Stimulated activated naive CD8-positive, alpha-beta T cell treated with anti-CD3 and anti-CD28 coated beads, Interleukin-15, amount 100 ng/mL, for 72 hours (primary cell): ENCODE results near the gene IGFLR1.
"Not testable (repeated sequence)": the region's sequence is repeated elsewhere in the genome, so short reads cannot be mapped to it uniquely, and the experiment has no call there.

Experiments
- ATAC-seq: fragments of 150-1000 bp; cut with Tn5 transposase; 2 replicates; pipeline ENCODE4 v1.10.0; 2021; ENCODE audit warnings: mild to moderate bottlenecking, moderate library complexity
- DNase-seq, 2 donors: peaks; one replicate each; pipeline ENCODE4 v3.0.0; 2021 to 2022
- H3K27ac Mint-ChIP-seq, 2 donors: one replicate each; pipeline ENCODE4 v1.8.0; 2022; ENCODE audit warnings: mild to moderate bottlenecking in 2 of 2, mixed read lengths in 2 of 2, moderate library complexity in 2 of 2
- H3K27me3 Mint-ChIP-seq: one replicate; pipeline ENCODE4 v1.8.0; 2022; ENCODE audit warnings: mixed read lengths
- H3K4me1 Mint-ChIP-seq: one replicate; pipeline ENCODE4 v1.8.0; 2022; ENCODE audit warnings: mild to moderate bottlenecking, mixed read lengths
- H3K4me3 Mint-ChIP-seq, 2 donors: one replicate each; pipeline ENCODE4 v1.8.0; 2022; ENCODE audit warnings: mild to moderate bottlenecking in 2 of 2, mixed read lengths in 2 of 2, moderate library complexity in 1 of 2
- H3K9me3 Mint-ChIP-seq, 2 donors: one replicate each; pipeline ENCODE4 v1.8.0; 2022; ENCODE audit warnings: mixed read lengths in 2 of 2

The IGFLR1 gene

GRCh38 chr19:35781650-35782049, 39.4 kb upstream of the IGFLR1 start:
- no peak overlapping the region for H3K27ac Mint-ChIP-seq
- peaks cover 3% of the 10 kb centered on the region for H3K4me1 Mint-ChIP-seq
- ATAC-seq (no peak), DNase-seq (no peak)
- H3K27me3 Mint-ChIP-seq: no peaks in the 10 kb centered on the region
- H3K9me3 Mint-ChIP-seq: no peaks in the 10 kb centered on the region
- no peak overlapping the region for H3K4me3 Mint-ChIP-seq

GRCh38 chr19:35780717-35781116, 38.5 kb upstream of the IGFLR1 start:
- DNase-seq: no peak
- Mint-ChIP-seq H3K27ac (no peak overlapping the region), H3K4me1 (peaks cover 12% of the 10 kb centered on the region), H3K27me3 (no peaks in the 10 kb centered on the region), H3K4me3 (no peak overlapping the region), H3K9me3 (no peaks in the 10 kb centered on the region)
- ATAC-seq: no peak

GRCh38 chr19:35780058-35780457, 37.8 kb upstream of the IGFLR1 start:
- ATAC-seq (no peak), DNase-seq (no peak)
- no peaks in the 10 kb centered on the region for H3K27me3 Mint-ChIP-seq
- no peak overlapping the region for H3K27ac Mint-ChIP-seq
- H3K9me3 Mint-ChIP-seq: no peaks in the 10 kb centered on the region
- no peak overlapping the region for H3K4me3 Mint-ChIP-seq
- peaks cover 14% of the 10 kb centered on the region for H3K4me1 Mint-ChIP-seq

- peaks cover 23% of the 10 kb centered on the region for H3K4me1 Mint-ChIP-seq
- H3K27ac Mint-ChIP-seq: no peak overlapping the region
- no peaks in the 10 kb centered on the region for H3K9me3 Mint-ChIP-seq
- H3K4me3 Mint-ChIP-seq: no peak overlapping the region
- ATAC-seq (no peak), DNase-seq (no peak)
- no peaks in the 10 kb centered on the region for H3K27me3 Mint-ChIP-seq
Observed at GRCh38 chr19:35779033-35779432, 36.8 kb upstream of the IGFLR1 start.

GRCh38 chr19:35777961-35778360, 35.7 kb upstream of the IGFLR1 start:
- Mint-ChIP-seq H3K9me3 (no peaks in the 10 kb centered on the region), H3K4me3 (no peak overlapping the region), H3K27ac (no peak overlapping the region), H3K27me3 (no peaks in the 10 kb centered on the region), H3K4me1 (peaks cover 23% of the 10 kb centered on the region)
- ATAC-seq (no peak), DNase-seq (no peak)

- peak overlapping the region in 1 of 2 donors; percentile 36 for H3K27ac Mint-ChIP-seq
- H3K4me3 Mint-ChIP-seq: peak overlapping the region in 1 of 2 donors; percentile 18
- H3K27me3 Mint-ChIP-seq: no peaks in the 10 kb centered on the region
- H3K9me3 Mint-ChIP-seq: no peaks in the 10 kb centered on the region
- peaks cover 23% of the 10 kb centered on the region for H3K4me1 Mint-ChIP-seq
- ATAC-seq (no peak), DNase-seq (no peak)
Observed at GRCh38 chr19:35777086-35777841, 35.0 kb upstream of the IGFLR1 start.

- DNase-seq: no peak
- H3K27me3 Mint-ChIP-seq: no peaks in the 10 kb centered on the region
- ATAC-seq: no peak
- H3K4me3 Mint-ChIP-seq: peak overlapping the region; percentile 85
- H3K4me1 Mint-ChIP-seq: peaks cover 23% of the 10 kb centered on the region
- H3K27ac Mint-ChIP-seq: peak overlapping the region; percentile 19 to 78
- H3K9me3 Mint-ChIP-seq: no peaks in the 10 kb centered on the region
Observed at GRCh38 chr19:35776102-35776788, 34.0 kb upstream of the IGFLR1 start.

GRCh38 chr19:35775298-35776101, 33.2 kb upstream of the IGFLR1 start, which contains the start of gene ARHGAP33:
ARHGAP33 (plus strand) TSS chr19:35775564; CDS start chr19:35775659, 95 bp downstream.
- Mint-ChIP-seq H3K27ac (peak within 1 kb of the TSS; percentile 19 to 78), H3K4me1 (peaks cover 23% of the 10 kb centered on the region), H3K27me3 (no peaks in the 10 kb centered on the region), H3K9me3 (no peaks in the 10 kb centered on the region), H3K4me3 (peak within 1 kb of the TSS; percentile 85)
- peak; percentile 98 to 99 for DNase-seq
- ATAC-seq: peak; percentile 96

GRCh38 chr19:35775046-35775297, 32.7 kb upstream of the IGFLR1 start:
- ATAC-seq (peak; percentile 7), DNase-seq (no peak)
- no peaks in the 10 kb centered on the region for H3K27me3 Mint-ChIP-seq
- H3K4me3 Mint-ChIP-seq: peak overlapping the region; percentile 85
- no peaks in the 10 kb centered on the region for H3K9me3 Mint-ChIP-seq
- H3K27ac Mint-ChIP-seq: no peak overlapping the region
- peaks cover 23% of the 10 kb centered on the region for H3K4me1 Mint-ChIP-seq

- ATAC-seq (no peak), DNase-seq (no peak)
- no peaks in the 10 kb centered on the region for H3K27me3 Mint-ChIP-seq
- peaks cover 23% of the 10 kb centered on the region for H3K4me1 Mint-ChIP-seq
- H3K27ac Mint-ChIP-seq: no peak overlapping the region
- H3K9me3 Mint-ChIP-seq: no peaks in the 10 kb centered on the region
- peak overlapping the region; percentile 85 for H3K4me3 Mint-ChIP-seq
Observed at GRCh38 chr19:35774274-35775045, 32.2 kb upstream of the IGFLR1 start.

GRCh38 chr19:35773020-35773806, 31.0 kb upstream of the IGFLR1 start:
- ATAC-seq (no peak), DNase-seq (no peak)
- Mint-ChIP-seq H3K27me3 (no peaks in the 10 kb centered on the region), H3K27ac (no peak overlapping the region), H3K4me3 (no peak overlapping the region), H3K9me3 (no peaks in the 10 kb centered on the region), H3K4me1 (peaks cover 26% of the 10 kb centered on the region)

- not testable (repeated sequence) for H3K9me3 Mint-ChIP-seq, H3K4me3 Mint-ChIP-seq, DNase-seq, ATAC-seq, H3K27me3 Mint-ChIP-seq, H3K27ac Mint-ChIP-seq
- peaks cover 30% of the 10 kb centered on the region for H3K4me1 Mint-ChIP-seq
Observed at GRCh38 chr19:35772362-35772761, 30.1 kb upstream of the IGFLR1 start.

GRCh38 chr19:35768082-35768421, 25.8 kb upstream of the IGFLR1 start:
- ATAC-seq: no peak
- Mint-ChIP-seq H3K4me1 (peaks cover 7% of the 10 kb centered on the region), H3K4me3 (no peak overlapping the region), H3K9me3 (no peaks in the 10 kb centered on the region), H3K27ac (no peak overlapping the region), H3K27me3 (no peaks in the 10 kb centered on the region)
- DNase-seq: no peak

- ATAC-seq (peak; percentile 71), DNase-seq (no peak)
- Mint-ChIP-seq H3K9me3 (no peaks in the 10 kb centered on the region), H3K27ac (no peak overlapping the region), H3K27me3 (no peaks in the 10 kb centered on the region), H3K4me1 (peaks cover 7% of the 10 kb centered on the region), H3K4me3 (no peak overlapping the region)
Observed at GRCh38 chr19:35767288-35768081, 25.2 kb upstream of the IGFLR1 start.
